ENCODE results near the gene CLIP2.
"Not testable (repeated sequence)": the region's sequence is repeated elsewhere in the genome, so short reads cannot be mapped to it uniquely, and the experiment has no call there.

The CLIP2 gene

DNA sequence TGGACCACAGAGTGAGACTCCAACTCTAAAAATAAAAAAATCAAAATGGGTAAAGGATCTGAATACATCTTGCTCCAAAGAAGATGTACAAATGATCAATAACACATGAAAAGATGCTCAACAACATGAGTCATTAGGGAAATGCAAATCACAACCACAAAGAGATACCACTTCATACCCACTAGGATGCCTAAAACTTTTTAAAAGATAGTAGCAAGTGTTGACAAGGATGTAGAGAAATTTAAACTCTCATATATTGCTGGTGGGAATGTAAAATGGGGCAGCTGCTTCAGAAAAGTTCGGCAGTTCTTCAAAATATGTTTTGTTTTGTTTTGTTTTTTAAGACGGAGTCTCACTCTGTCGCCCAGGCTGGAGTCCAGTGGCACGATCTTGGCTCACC lies 118.8 kb downstream of the CLIP2 start:
- DNase-seq (ENCODE audit: low spot score) = no peak
- H3K4me3 ChIP-seq = no peak overlapping the region
- H3K27ac ChIP-seq = no peak overlapping the region
- TF ChIP-seq, protein P1, sequence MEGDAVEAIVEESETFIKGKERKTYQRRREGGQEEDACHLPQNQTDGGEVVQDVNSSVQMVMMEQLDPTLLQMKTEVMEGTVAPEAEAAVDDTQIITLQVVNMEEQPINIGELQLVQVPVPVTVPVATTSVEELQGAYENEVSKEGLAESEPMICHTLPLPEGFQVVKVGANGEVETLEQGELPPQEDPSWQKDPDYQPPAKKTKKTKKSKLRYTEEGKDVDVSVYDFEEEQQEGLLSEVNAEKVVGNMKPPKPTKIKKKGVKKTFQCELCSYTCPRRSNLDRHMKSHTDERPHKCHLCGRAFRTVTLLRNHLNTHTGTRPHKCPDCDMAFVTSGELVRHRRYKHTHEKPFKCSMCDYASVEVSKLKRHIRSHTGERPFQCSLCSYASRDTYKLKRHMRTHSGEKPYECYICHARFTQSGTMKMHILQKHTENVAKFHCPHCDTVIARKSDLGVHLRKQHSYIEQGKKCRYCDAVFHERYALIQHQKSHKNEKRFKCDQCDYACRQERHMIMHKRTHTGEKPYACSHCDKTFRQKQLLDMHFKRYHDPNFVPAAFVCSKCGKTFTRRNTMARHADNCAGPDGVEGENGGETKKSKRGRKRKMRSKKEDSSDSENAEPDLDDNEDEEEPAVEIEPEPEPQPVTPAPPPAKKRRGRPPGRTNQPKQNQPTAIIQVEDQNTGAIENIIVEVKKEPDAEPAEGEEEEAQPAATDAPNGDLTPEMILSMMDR (IDR thresholded peaks at IDR 0.05) = no peak

DNA sequence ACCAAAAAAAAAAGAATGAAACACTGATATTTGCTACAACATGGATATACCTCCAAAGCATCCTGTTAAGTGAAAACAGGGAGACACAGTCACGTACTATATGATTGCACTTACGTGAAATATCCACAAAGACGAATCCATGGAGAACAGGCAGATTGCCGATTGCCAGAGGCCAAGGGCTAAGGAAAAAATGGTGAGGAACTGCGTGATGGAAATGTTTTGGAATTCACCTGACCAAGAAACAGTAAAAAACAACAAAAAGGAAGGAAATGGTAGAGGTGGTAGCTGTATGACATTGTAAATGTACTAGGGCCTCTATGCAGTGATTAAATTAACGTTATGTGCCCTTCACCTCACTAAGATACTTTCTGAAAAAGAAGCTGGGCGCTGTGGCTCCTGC lies 120.4 kb downstream of the CLIP2 start:
- no peak for DNase-seq (ENCODE audit: low spot score)
- TF ChIP-seq, protein P1 (IDR thresholded peaks at IDR 0.05) = no peak
- Histone ChIP-seq H3K27ac (no peak overlapping the region), H3K4me3 (no peak overlapping the region)

DNA sequence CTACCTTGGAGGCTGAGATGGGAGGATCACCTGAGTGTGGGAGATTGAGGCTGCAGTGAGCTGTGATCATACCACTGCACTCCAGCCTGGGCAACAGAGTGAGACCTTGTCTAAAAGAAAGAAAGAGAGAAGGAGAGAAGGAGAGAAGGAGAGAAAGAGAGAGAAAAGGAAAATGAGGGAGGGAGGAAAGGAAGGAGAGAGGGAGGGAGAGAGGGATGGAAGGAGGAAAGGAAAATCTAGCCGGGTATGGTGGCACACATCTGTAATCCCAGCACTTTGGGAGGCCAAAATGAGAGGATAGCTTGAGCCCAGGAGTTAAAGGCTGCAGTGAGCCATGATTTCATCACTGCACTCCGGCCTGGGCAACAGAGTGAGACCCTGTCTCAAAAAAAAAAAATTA lies 121.6 kb downstream of the CLIP2 start:
- Histone ChIP-seq H3K4me3 (no peak overlapping the region), H3K27ac (no peak overlapping the region)
- TF ChIP-seq, protein P1 (IDR thresholded peaks at IDR 0.05) = no peak
- DNase-seq (ENCODE audit: low spot score) = no peak

DNA sequence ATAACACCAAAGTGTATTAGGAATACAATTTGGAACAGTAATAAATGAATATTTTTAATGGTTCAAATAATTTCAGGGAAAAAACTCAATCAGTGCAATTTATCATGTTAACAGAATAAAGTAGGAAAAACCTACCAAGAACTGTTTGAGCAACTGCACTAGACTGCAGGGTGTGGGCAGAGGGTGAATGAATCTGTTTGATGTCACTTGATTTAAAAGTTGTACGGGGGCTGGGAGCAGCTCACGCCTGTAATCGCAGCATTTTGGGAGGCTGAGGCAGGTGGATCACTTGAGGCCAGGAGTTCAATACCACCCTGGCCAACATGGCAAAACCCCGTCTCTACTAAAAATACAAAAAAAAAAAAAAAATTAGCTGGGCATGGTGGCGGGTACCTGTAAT lies 122.4 kb downstream of the CLIP2 start:
- H3K4me3 ChIP-seq; DNase-seq (ENCODE audit: low spot score); H3K27ac ChIP-seq: not testable (repeated sequence)

DNA sequence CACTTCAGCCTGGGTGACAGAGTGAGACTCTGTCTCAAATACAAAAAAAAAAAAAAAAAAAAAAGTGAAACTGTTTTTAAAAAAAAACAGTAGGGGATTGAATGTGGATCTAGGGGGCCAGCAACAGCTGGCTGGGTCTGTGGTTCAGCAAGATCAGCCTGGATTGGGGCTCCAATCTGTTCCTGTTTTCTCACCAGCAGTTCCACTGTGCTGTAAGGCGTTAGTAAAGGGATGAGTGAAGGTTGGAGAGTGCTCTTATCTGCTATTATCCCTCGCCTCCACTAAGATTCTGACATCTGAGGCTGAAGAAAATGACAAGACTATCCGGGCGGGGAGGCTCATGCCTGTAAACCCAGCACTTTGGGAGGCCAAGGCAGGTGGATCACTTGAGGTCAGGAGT lies 122.8 kb downstream of the CLIP2 start:
- Histone ChIP-seq H3K27ac (no peak overlapping the region), H3K4me3 (no peak overlapping the region)
- TF ChIP-seq, protein P1 (IDR thresholded peaks at IDR 0.05) = no peak
- DNase-seq (ENCODE audit: low spot score) = no peak

DNA sequence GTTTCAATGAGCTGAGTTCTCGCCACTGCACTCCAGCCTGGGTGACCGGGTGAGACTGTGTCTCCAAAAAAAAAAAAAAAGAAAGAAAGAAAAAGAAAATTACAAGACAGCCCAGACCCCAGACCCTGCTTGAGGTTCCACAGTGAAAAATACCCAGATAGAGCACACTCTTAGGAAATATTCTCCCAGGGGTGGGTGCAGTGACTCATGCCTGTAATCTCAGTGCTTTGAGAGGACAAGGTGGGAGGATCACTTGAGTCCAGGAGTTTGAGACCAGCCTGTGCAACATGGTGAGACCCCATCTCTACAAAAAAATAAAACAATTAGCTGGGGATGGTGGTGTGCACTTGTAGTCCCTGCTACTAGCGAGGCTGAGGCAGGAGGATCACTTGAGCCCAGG lies 123.4 kb downstream of the CLIP2 start:
- no peak overlapping the region for H3K27ac ChIP-seq
- TF ChIP-seq, protein P1 (IDR thresholded peaks at IDR 0.05) = no peak
- no peak overlapping the region for H3K4me3 ChIP-seq
- DNase-seq (ENCODE audit: low spot score) = no peak

DNA sequence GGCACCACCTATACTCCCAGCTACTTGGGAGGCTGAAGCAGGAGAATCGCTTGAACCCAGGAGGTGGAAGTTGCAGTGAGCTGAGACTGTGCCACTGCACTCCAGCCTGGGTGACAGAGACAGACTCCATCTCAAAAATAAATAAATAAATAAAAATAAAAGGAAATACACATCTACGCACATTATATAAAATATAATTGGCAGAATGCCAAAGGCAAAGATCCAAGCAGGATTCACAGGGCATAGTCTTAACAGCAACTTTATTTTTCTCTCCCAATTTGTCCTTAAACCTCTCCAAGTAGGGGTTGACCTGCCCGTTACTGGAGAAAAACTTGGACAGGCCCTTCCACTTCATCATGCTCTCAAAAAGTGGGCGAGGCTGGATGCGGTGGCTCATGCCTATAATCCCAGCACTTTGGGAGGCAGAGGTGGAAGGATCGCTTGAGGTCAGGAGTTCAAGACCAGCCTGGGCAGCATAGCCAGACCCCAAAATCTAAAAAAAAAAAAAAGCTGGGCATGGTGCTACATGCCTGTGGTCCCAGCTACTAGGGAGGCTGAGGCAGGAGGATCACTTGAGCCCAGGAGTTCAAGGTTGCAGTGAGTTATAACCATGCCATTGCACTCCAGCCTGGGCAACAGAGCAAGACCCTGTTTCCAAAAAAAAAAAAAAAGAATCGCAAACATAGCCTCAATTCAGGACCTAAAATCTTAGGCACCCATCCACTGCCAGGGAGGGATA lies 125.6 kb downstream of the CLIP2 start:
- not testable (repeated sequence) for DNase-seq (ENCODE audit: low spot score); H3K27ac ChIP-seq; H3K4me3 ChIP-seq

DNA sequence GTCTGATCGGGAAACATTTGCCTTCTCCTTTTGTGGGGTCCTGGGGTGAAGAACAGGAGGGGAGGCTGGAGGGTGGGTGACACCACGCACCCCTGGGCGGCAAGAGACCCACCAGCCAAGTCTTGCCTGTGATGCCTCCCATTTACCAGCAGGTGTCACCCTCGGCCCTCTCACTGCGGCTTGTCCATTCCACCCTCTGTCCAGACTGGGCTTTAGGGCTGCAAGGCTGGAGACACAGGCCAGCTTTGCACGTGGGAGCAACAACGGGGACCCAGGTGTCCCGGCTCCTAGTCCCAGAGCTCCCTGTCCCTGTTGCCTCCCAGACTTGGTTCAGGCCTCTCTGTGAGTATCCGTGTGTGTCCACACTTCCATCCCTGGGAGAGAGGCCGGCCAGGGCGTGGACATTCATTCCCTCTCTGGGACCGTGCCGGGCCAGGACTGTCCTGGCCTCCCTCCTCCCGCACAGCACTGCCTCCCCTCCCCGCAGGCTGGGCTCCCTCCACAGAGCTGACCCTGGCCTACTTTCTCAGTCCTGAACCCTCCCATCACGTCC lies 128.3 kb downstream of the CLIP2 start:
- H3K27ac ChIP-seq = no peak overlapping the region
- TF ChIP-seq, protein P1 (IDR thresholded peaks at IDR 0.05) = peak; percentile 96
- peak overlapping the region; percentile 4 for H3K4me3 ChIP-seq
- no peak for DNase-seq (ENCODE audit: low spot score)

Data from coronary artery (tissue), 2 donors.